ENCODE results near the gene ECE1.
"Not testable (repeated sequence)": the region's sequence is repeated elsewhere in the genome, so short reads cannot be mapped to it uniquely, and the experiment has no call there.

The ECE1 gene

GRCh38 chr1:21188235-21188634 is 102.0 kb downstream of the ECE1 start:
- no peak for DNase-seq (ENCODE audit: low read depth in 2 of 2)

- DNase-seq (ENCODE audit: low read depth in 2 of 2), result no peak
These were observed 105.0 kb downstream of the ECE1 start for GRCh38 chr1:21185221-21185731.

GRCh38 chr1:21184276-21184675 is 106.0 kb downstream of the ECE1 start:
- no peak for DNase-seq (ENCODE audit: low read depth in 2 of 2)

DNA sequence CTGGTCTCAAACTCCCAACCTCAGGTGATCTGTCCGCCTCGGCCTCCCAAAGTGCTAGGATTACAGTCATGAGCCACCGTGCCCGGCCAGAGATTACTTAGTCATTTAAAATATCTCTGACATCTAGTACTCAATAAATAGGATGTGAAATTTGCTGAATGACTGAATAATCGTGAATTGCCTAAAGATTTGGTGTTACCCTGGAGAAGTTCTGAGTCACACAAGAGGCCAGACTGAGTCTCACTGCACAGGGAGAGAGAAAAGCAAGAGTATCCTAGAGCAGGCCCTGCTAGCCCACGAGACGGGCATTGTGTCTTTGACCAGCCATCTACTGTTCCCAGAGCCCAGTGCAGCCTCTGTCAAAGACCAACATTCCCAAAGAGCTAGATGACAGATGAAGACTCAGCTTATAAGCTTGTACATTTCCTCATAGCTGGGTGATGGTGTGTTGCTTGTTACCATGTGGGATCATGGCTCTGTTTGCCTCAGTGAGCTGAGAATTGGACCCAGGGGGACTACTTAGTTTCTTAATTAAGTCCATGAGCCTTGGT is 108.0 kb downstream of the ECE1 start:
- no peak for DNase-seq (ENCODE audit: low read depth in 2 of 2)

DNA sequence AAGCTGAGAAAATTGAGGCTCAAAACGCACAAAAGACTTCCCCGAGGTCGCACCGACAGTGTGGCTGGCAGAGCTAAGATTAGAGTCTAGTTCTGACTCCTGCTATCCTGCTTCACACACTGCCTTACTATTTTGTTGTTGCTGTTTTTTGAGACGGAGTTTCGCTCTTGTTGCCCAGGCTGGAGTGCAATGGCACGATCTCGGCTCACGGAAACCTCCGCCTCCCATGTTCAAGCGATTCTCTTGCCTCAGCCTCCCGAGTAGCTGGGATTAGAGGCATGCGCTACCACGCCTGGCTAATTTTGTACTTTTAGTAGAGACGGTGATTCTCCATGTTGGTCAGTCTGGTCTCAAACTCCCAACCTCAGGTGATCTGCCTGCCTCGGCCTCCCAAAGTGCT is 112.0 kb downstream of the ECE1 start:
- DNase-seq (ENCODE audit: low read depth in 2 of 2), result not testable (repeated sequence)

DNA sequence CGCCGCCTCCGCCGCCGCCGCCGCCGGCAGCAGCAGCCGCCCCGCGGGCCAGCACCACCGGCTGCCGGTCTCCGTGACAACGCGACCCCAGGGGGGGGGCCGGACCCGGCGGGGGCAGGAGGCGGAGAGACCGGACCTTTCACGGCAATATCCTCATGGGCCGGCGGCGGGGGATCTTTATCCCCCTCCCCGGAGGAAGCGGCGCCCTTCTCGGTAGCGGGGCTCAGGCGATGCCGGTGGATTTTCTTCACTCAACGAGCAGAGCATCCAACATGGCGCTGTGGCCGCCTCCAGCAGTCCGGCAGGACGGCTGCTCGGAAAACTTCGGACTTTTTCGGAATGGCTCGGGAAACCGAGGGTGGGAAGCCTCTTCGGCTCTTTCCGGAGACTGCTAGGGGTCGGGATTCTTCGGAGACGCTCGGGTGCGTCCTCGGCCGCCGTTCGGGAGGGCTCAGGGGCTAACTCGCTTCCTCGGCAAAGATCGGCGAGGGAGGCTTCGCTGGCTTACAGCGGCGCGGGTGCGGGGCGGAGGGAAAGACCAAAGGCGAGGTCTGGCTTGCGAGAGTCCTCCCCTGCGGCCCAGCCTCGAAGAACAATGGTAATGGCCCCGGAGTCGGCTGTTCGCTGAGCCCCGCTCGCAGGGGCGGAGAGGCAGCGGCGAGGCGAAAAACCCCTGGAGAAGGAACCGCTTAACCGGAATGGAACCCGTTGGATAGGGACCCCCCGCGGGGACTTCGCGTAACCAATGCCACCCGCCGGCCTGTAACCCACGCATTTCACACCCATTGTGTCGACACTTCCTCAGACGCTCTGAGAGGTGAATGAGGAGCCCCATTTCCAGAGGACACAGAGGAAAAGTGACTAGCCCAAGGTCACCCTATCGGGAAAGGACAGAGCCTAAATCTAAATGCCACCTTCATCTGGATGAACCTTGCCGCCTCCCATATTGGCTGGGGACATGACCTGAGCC is 113.4 kb downstream of the ECE1 start, which contains the start of gene EIF4G3:
TSS of gene EIF4G3 (minus strand) at position 312 of the 970 bp plus-strand sequence. CDS start 174,155 bp downstream, outside the sequence.
- DNase-seq (ENCODE audit: low read depth in 2 of 2), result peak; percentile 97

DNA sequence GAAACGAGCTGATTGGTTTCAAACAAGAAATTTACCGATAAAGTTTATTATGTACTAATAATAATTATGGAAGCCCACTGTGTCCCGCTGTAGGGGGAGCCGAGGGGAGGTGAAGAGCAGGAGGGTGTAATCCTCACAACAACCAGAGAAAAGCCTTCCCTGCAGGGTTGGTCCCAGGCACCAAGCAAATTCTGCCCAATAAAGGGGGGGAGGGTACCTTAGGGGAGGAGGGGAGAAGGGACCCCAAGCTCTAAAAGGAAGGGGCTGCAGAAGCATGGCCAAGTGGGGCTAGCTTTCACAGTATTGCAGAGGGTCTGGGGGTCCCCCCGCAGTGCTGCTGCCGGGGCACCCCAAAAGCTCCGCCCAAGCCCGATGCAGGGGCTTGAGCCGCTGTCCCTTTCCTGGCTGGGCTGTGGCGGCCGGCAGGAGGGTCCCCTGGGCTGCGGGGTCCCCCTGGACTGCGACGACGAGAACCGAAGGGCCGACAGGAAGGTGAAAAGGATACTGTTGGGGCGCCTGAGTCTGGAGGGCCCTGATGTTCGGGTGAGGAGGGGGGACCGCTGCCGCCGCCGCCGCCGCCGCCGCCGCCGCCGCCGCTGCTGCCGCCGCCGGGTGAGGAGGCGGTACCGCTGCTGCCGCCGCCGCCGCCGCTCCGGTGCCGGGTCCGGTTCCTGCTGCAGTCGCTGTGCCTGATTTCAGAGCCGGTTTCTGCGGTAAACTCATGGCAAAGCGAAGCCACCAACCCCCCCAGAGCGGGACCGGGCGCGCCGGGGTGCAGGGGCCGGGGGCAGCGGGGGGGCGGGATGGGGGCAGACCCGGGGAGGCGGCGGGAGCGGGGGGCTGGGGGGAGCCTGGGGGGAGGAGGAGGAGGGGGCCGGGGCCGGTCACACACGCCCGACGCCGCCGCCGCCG is 114.3 kb downstream of the ECE1 start:
- DNase-seq (ENCODE audit: low read depth in 2 of 2), result peak in 1 of 2 donors; percentile 9

GRCh38 chr1:21175324-21175669 is 115.0 kb downstream of the ECE1 start:
- DNase-seq (ENCODE audit: low read depth in 2 of 2), result no peak

- DNase-seq (ENCODE audit: low read depth in 2 of 2), result no peak
These were observed 115.5 kb downstream of the ECE1 start for GRCh38 chr1:21174654-21175323.

DNA sequence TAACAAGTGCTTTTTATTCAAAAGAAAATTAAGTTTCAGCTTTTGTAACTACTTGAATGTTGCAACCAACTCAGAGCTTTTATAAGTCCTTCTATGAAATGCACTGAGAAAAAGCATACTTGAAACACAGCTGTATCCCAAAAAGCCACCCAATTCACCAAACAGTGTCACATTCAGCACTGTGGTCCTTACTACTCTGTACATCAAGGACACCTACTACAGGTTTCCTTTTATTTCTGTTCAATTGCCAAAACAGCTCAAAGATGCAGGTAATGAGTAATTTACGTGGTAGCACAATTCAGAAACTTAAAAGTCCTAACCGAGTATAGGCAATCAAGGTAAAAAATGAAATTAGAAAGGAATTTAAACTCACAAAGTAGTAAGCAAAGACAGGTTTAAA is 116.0 kb downstream of the ECE1 start:
- no peak for DNase-seq (ENCODE audit: low read depth in 2 of 2)

DNA sequence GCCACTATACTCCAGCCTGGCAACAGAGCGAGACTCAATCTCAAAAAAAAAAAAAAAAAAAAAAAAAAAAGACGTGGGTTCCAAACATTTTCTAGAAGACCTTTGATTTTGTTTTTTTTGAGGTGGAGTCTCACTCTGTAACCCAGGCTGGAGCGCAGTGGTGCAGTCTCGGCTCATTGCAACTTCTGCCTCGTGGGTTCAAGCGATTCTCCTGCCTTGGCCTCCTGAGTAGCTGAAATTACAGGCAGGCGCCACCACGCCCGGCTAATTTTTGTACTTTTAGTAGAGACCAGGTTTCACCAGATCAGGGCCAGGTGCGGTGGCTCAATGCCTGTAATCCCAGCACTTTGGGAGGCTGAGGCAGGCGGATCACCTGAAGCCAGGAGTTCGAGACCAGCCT is 117.2 kb downstream of the ECE1 start:
- not testable (repeated sequence) for DNase-seq (ENCODE audit: low read depth in 2 of 2)

DNA sequence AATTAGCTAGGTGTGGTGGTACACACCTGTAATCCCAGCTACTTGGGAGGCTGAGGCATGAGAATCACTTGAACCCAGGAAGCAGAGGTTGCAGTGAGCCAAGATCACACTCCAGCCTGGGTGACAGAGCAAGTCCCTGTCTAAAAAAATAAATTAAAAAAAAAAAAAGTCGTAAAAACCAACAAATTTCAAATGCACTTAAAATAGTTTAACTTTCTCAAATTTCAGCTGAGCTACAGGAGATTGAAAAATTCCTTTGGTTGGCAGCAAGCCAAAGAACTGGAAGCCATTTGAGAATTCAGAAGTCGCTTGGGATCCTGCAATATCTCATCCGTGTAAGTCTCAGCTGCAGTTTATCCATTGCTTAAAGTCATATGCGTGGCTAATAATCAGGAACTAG is 119.4 kb downstream of the ECE1 start:
- DNase-seq (ENCODE audit: low read depth in 2 of 2), result not testable (repeated sequence)

DNA sequence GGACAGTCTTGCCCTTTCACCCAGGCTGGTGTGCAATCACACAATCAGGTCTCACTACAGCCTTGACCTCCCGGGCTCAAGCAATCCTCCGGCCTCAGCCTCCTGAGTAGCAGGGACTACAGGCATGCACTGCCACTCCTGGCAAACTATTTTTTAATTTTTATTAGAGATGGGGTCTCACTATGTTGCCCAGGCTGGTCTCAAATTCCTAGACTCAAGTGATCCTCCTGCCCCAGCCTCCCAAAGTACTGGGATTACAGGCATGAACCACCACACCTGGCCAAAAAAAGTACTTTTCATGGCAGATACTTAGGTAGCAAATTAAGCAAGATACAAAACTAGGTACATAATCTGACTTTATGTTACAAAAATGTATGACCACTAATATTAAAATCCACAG is 121.8 kb downstream of the ECE1 start:
- DNase-seq (ENCODE audit: low read depth in 2 of 2), result no peak

Measured in stimulated activated CD8-positive, alpha-beta memory T cell treated with anti-CD3 and anti-CD28 coated beads, Interleukin-15, amount 100 ng/mL, for 48 hours (primary cell).